NCI-H345 (cell line): Measurements from ENCODE around the gene RAPGEF2.
A peak's percentile ranks its signal among the peaks of the same experiment; 100 is the strongest.

ENCODE experiments used
- DNase-seq: peaks from one replicate; lab custom pipeline; 2025; lab: John Stamatoyannopoulos, UW

Gene RAPGEF2

GRCh38 chr4:159134429-159134828 is 31.6 kb downstream of the RAPGEF2 start:
- DNase-seq = no peak

GRCh38 chr4:159137176-159137575 is 34.3 kb downstream of the RAPGEF2 start:
- DNase-seq = peak; percentile 41

GRCh38 chr4:159138436-159138835 is 35.6 kb downstream of the RAPGEF2 start:
- no peak for DNase-seq

GRCh38 chr4:159141193-159141592 is 38.3 kb downstream of the RAPGEF2 start:
- DNase-seq = no peak

GRCh38 chr4:159142241-159142640 is 39.4 kb downstream of the RAPGEF2 start:
- DNase-seq = no peak

- no peak for DNase-seq
These were observed 40.0 kb downstream of the RAPGEF2 start for GRCh38 chr4:159142681-159143384.

- no peak for DNase-seq
These were observed 40.8 kb downstream of the RAPGEF2 start for GRCh38 chr4:159143687-159144086.

- DNase-seq = no peak
These were observed 41.3 kb downstream of the RAPGEF2 start for GRCh38 chr4:159144112-159144694.

- no peak for DNase-seq
These were observed 42.6 kb downstream of the RAPGEF2 start for GRCh38 chr4:159145318-159145991.

- no peak for DNase-seq
These were observed 43.1 kb downstream of the RAPGEF2 start for GRCh38 chr4:159145992-159146330.

- DNase-seq = no peak
These were observed 43.6 kb downstream of the RAPGEF2 start for GRCh38 chr4:159146488-159146887.

- no peak for DNase-seq
These were observed 45.6 kb downstream of the RAPGEF2 start for GRCh38 chr4:159148441-159148840.

- DNase-seq = no peak
These were observed 46.8 kb downstream of the RAPGEF2 start for GRCh38 chr4:159149666-159150065.

GRCh38 chr4:159150396-159150795 is 47.5 kb downstream of the RAPGEF2 start:
- DNase-seq = no peak

- no peak for DNase-seq
These were observed 48.0 kb downstream of the RAPGEF2 start for GRCh38 chr4:159150821-159151390.

GRCh38 chr4:159151689-159152088 is 48.8 kb downstream of the RAPGEF2 start:
- no peak for DNase-seq

- no peak for DNase-seq
These were observed 49.3 kb downstream of the RAPGEF2 start for GRCh38 chr4:159152181-159152580.

GRCh38 chr4:159153669-159154068 is 50.8 kb downstream of the RAPGEF2 start:
- DNase-seq = no peak

GRCh38 chr4:159155119-159155518 is 52.2 kb downstream of the RAPGEF2 start:
- DNase-seq = no peak

- no peak for DNase-seq
These were observed 55.3 kb downstream of the RAPGEF2 start for GRCh38 chr4:159158083-159158617.

- no peak for DNase-seq
These were observed 56.1 kb downstream of the RAPGEF2 start for GRCh38 chr4:159158985-159159384.

GRCh38 chr4:159159611-159160010 is 56.7 kb downstream of the RAPGEF2 start:
- DNase-seq = peak; percentile 44

- no peak for DNase-seq
These were observed 57.4 kb downstream of the RAPGEF2 start for GRCh38 chr4:159160242-159160641.
